ENCODE data around the gene NCOA7.

DNA sequence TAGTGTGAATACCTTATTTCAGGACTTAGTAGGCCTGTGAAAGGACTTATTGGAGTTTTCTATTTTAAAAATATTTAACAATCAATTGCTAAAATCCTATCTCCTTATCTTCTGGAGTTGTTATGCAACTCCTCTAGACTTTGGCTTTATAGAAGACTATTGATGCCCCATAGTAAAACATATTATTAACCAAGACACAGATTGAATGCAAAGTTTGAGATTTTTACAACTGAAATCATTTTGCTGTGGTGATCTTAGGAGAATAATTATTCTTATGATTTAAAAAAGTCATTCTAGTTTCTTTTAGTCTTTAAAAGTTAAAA, 36.9 kb upstream of the NCOA7 start:
- TF ChIP-seq, protein P1, sequence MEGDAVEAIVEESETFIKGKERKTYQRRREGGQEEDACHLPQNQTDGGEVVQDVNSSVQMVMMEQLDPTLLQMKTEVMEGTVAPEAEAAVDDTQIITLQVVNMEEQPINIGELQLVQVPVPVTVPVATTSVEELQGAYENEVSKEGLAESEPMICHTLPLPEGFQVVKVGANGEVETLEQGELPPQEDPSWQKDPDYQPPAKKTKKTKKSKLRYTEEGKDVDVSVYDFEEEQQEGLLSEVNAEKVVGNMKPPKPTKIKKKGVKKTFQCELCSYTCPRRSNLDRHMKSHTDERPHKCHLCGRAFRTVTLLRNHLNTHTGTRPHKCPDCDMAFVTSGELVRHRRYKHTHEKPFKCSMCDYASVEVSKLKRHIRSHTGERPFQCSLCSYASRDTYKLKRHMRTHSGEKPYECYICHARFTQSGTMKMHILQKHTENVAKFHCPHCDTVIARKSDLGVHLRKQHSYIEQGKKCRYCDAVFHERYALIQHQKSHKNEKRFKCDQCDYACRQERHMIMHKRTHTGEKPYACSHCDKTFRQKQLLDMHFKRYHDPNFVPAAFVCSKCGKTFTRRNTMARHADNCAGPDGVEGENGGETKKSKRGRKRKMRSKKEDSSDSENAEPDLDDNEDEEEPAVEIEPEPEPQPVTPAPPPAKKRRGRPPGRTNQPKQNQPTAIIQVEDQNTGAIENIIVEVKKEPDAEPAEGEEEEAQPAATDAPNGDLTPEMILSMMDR (IDR thresholded peaks at IDR 0.05; ENCODE audit: low read length), result no peak
- TF ChIP-seq EZH2 (IDR thresholded peaks at IDR 0.05; ENCODE audit: borderline replicate concordance, low read length), result no peak
